HG03439 (cell line): ENCODE results near the gene DNAAF6.

Experiments
- ATAC-seq: cut with Tn5 transposase; IDR thresholded peaks from one replicate; pipeline ENCODE4 v1.9.1; 2021; ENCODE audit warnings: mild to moderate bottlenecking, moderate library complexity; ENCODE audit not compliant: unreplicated experiment

DNAAF6 gene

DNA sequence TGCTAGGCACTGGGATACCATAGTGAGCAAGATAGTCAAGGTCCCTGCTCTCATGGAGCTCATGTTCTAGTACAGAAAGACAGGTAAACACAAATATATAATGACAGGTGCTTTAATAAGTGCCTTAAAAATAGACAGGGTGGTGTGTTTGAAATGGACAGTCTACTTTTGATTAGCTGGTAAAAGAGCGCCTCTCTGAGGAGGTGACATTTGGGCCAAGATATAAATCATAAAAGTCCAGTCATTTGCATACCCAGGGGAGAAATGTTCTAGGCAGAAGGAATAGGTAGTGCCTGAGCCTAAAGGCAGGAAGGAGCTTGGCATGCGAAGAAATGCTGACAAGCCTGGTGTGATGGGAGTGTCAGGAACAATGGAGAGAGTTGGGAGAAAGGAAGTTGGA lies 83.6 kb downstream of the DNAAF6 start:
- ATAC-seq: no peak

DNA sequence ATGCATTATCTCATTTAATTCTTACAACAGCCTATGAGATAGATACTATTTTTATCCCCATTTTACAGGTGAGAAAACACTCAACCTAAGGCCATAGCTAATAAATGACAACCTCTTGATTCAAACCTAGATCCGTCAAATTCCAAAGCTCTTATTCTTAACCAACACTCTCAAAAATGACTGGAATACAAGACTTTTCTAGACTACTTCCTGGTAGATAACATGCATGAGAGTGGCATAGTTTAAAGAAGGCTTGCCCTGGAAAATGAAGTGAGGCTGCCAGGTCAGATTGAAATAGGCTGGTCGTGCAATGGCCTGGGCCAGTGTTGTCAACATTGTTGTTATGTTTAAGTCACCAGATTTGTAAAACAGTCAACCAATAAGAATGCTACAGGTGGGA lies 86.6 kb downstream of the DNAAF6 start:
- ATAC-seq: no peak
